PFSK-1 (cell line): ENCODE data around the gene NXN.

ENCODE experiments used
- FOXP2 ChIP-seq: optimal IDR thresholded peaks from 2 replicates; pipeline ENCODE3; 2011; ENCODE audit warnings: borderline replicate concordance, control low read depth, inconsistent platforms; ENCODE audit not compliant: insufficient read depth; ENCODE audit errors: extremely low read length, extremely low read depth
- POLR2AphosphoS5 ChIP-seq: IDR thresholded peaks from 2 replicates; pipeline ENCODE4 v1.6.1; 2012; ENCODE audit warnings: low read depth, mild to moderate bottlenecking, control low read depth, low read length, moderate library complexity
- SIN3A ChIP-seq: IDR thresholded peaks from 2 replicates; pipeline ENCODE4 v1.6.1; 2012; ENCODE audit warnings: mild to moderate bottlenecking, low read length, moderate library complexity, borderline replicate concordance; ENCODE audit not compliant: insufficient read depth
- TAF1 ChIP-seq: IDR thresholded peaks from 2 replicates; pipeline ENCODE4 v1.6.1; 2012; ENCODE audit warnings: low read length, control low read depth, borderline replicate concordance; ENCODE audit not compliant: insufficient read depth
- TF ChIP-seq, protein P1 (sequence below), 2 experiments: IDR thresholded peaks; 2 replicates each; pipeline versions ENCODE4 v1.6.1 to v1.8.0; 2011 to 2012; ENCODE audit warnings: low read depth in 2 of 2, low read length in 2 of 2, control low read depth in 1 of 2, inconsistent platforms in 1 of 2, mild to moderate bottlenecking in 1 of 2, moderate library complexity in 1 of 2; ENCODE audit not compliant: insufficient read depth in 1 of 2

DNA sequence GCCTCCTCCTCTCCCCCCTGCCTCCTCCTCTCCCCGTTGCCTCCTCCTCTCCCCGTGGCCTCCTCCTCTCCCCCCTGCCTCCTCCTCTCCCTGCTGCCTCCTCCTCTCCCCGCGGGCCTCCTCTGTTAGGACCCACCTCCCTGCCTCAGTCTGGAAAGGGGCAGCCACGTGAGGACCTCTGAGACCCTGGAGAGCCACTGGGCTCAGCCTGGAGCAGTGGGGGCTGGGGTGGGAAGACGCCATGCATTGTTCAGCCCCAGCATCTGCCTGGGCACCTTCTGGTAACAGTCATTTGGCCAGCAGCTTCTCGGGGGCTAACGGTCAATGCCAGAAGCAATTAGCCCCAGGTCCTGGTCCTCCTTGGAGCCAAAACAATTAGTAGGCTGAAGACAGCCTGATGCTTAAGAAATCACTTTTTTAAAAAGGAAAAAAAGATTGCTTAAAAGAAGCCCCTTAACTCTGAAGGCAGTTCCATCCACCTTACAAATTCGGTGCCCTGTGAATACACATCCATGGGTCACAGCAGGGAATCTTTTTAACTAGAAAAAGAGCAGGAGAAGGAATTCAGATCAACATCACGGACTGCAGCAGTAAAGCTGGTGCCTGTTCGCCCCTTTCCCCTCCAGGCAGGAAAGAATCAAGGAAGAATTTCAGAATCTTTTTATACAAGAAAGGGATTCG lies 29.8 kb downstream of the NXN start:
- no peak for TF ChIP-seq FOXP2
- TF ChIP-seq, protein P1, sequence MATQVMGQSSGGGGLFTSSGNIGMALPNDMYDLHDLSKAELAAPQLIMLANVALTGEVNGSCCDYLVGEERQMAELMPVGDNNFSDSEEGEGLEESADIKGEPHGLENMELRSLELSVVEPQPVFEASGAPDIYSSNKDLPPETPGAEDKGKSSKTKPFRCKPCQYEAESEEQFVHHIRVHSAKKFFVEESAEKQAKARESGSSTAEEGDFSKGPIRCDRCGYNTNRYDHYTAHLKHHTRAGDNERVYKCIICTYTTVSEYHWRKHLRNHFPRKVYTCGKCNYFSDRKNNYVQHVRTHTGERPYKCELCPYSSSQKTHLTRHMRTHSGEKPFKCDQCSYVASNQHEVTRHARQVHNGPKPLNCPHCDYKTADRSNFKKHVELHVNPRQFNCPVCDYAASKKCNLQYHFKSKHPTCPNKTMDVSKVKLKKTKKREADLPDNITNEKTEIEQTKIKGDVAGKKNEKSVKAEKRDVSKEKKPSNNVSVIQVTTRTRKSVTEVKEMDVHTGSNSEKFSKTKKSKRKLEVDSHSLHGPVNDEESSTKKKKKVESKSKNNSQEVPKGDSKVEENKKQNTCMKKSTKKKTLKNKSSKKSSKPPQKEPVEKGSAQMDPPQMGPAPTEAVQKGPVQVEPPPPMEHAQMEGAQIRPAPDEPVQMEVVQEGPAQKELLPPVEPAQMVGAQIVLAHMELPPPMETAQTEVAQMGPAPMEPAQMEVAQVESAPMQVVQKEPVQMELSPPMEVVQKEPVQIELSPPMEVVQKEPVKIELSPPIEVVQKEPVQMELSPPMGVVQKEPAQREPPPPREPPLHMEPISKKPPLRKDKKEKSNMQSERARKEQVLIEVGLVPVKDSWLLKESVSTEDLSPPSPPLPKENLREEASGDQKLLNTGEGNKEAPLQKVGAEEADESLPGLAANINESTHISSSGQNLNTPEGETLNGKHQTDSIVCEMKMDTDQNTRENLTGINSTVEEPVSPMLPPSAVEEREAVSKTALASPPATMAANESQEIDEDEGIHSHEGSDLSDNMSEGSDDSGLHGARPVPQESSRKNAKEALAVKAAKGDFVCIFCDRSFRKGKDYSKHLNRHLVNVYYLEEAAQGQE (IDR thresholded peaks at IDR 0.05; ENCODE audit: insufficient read depth in 1 of 2, low read depth in 2 of 2, low read length in 2 of 2): no peak
- no peak for TF ChIP-seq POLR2AphosphoS5
- TF ChIP-seq TAF1: no peak
- no peak for TF ChIP-seq SIN3A
